Measurements from ENCODE around the gene GTPBP8. TPM values are rescaled to one million over a fixed set of nuclear protein-coding genes. Genes with fewer than 3 reads are reported as not detected.

The GTPBP8 gene
- total and polyA plus RNA-seq, 2 of the 8 experiments (the other 6 are each of a cell fraction or from before 2014, with no cell fraction given): 25.8 to 27.6 TPM

DNA sequence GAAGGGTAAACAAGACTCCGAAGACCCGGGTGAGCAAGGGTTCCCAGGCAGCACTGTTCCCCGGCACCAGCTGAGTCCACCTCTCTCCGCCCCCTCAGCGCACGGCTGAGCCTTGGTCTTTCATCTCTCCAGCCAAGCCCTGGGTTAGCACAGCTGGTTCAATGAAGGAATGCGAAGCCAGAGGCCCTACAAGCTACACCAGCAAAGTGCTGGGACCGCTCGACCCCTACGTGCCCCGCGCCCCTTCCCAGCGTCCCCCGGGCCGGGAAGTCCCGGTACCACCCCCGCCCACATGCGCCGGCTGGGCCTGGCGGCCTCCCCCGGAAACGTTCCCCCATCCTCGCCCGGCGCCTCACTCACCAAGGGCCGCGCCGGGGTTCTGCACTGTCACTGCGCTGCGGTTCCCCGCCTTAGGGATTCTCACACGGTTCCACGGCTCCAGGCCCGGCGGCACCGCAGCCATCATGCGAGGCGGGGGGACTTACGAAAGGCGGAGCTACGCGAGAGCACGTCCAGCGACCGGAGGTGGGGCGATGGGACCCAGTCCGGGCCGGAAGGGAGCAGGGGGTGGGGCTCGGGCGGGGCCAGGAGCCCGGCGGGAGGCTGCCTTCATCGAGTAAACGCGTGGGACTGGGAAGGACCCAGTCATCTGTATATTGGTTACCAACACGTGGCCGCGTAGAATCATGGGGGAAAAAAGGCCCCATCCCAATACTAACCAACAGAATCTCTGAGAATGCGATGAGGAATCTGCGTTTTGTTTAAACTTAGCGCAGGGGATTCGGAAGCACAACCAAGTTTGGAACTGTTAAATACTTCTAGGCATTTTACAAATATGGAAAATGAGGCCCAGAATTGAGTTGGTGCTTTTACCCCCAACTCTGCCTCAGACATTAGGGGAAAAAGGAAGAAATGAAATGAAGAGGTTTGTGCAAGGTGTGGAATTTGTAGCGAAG lies 28.7 kb downstream of the GTPBP8 start (continued):
- TF ChIP-seq, protein P1, sequence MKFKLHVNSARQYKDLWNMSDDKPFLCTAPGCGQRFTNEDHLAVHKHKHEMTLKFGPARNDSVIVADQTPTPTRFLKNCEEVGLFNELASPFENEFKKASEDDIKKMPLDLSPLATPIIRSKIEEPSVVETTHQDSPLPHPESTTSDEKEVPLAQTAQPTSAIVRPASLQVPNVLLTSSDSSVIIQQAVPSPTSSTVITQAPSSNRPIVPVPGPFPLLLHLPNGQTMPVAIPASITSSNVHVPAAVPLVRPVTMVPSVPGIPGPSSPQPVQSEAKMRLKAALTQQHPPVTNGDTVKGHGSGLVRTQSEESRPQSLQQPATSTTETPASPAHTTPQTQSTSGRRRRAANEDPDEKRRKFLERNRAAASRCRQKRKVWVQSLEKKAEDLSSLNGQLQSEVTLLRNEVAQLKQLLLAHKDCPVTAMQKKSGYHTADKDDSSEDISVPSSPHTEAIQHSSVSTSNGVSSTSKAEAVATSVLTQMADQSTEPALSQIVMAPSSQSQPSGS (IDR thresholded peaks at IDR 0.05; ENCODE audit: low read length): 0 out of 2 replicates have a peak, but pooled peaks have one; percentile 59
- TF ChIP-seq TAF7 (optimal IDR thresholded peaks at IDR 0.05; ENCODE audit: borderline replicate concordance, low read depth, low read length): peak; percentile 73
- TF ChIP-seq TBP (IDR thresholded peaks at IDR 0.05; ENCODE audit: low read depth, low read length): peak; percentile 73
- peak in 1 of 2 experiments; percentile 90; a peak in 1 of 4 replicates for TF ChIP-seq HDAC2 (IDR thresholded peaks at IDR 0.05; ENCODE audit: borderline replicate concordance in 1 of 2, low read depth in 2 of 2, low read length in 2 of 2)
- TF ChIP-seq BRCA1 (IDR thresholded peaks at IDR 0.05; ENCODE audit: low read depth, low read length): no peak
- no peak for TF ChIP-seq RXRA (IDR thresholded peaks at IDR 0.05; ENCODE audit: insufficient read depth, low read depth, low read length)
- peak; percentile 93 for TF ChIP-seq ASH2L (IDR thresholded peaks at IDR 0.05; ENCODE audit: low read length)
- peak; percentile 93; the same call in 1 of the 2 replicates for TF ChIP-seq RBBP5 (IDR thresholded peaks at IDR 0.05; ENCODE audit: borderline replicate concordance, low read depth, low read length)
- peak in 1 of 2 experiments; percentile 87; a peak in 2 of 4 replicates for TF ChIP-seq SIN3A (conservative IDR thresholded peaks at IDR 0.05 in 1 of 2, IDR thresholded peaks at IDR 0.05 in 1 of 2; ENCODE audit: low read depth in 1 of 2, low read length in 2 of 2)
- TF ChIP-seq SAP30 (IDR thresholded peaks at IDR 0.05; ENCODE audit: insufficient read depth, insufficient replicate concordance, low read length): peak; percentile 66
- TF ChIP-seq GABPA (IDR thresholded peaks at IDR 0.05; ENCODE audit: borderline replicate concordance, insufficient read depth, low read length): 0 out of 2 replicates have a peak, but pooled peaks have one; percentile 30
- TF ChIP-seq TCF12 (IDR thresholded peaks at IDR 0.05; ENCODE audit: low read depth, low read length): no peak
- TF ChIP-seq POLR2A (IDR thresholded peaks at IDR 0.05; ENCODE audit: control extremely low read depth in 1 of 2, low read depth in 2 of 2, low read length in 2 of 2): peak; percentile 68 to 72
- 0 out of 2 replicates have a peak, but pooled peaks have one; percentile 33 for TF ChIP-seq GTF2F1 (IDR thresholded peaks at IDR 0.05; ENCODE audit: borderline replicate concordance, low read depth, low read length)
- peak; percentile 35; the same call in 1 of the 2 replicates for TF ChIP-seq JUND (IDR thresholded peaks at IDR 0.05; ENCODE audit: low read length)
- TF ChIP-seq KDM4A (IDR thresholded peaks at IDR 0.05; ENCODE audit: low read depth, low read length, severe bottlenecking): peak; percentile 75
- peak; percentile 60 for TF ChIP-seq CREB1 (IDR thresholded peaks at IDR 0.05)
- TF ChIP-seq SIRT6 (IDR thresholded peaks at IDR 0.05; ENCODE audit: low read length): no peak
- TF ChIP-seq E2F6 (IDR thresholded peaks at IDR 0.05): peak; percentile 98
- TF ChIP-seq TAF1 (IDR thresholded peaks at IDR 0.05; ENCODE audit: low read depth, low read length): peak; percentile 78
